Epidermal melanocyte (primary cell): Measurements from ENCODE around the gene HJURP.
A peak's percentile ranks its signal among the peaks of the same experiment; 100 is the strongest.
"Not testable (repeated sequence)": the region's sequence is repeated elsewhere in the genome, so short reads cannot be mapped to it uniquely, and the experiment has no call there.

ENCODE experiments used
- DNase-seq: peaks from one replicate; pipeline ENCODE4 v3.0.0; 2011; ENCODE audit warnings: low spot score; ENCODE audit not compliant: insufficient read length

HJURP gene, protein sequence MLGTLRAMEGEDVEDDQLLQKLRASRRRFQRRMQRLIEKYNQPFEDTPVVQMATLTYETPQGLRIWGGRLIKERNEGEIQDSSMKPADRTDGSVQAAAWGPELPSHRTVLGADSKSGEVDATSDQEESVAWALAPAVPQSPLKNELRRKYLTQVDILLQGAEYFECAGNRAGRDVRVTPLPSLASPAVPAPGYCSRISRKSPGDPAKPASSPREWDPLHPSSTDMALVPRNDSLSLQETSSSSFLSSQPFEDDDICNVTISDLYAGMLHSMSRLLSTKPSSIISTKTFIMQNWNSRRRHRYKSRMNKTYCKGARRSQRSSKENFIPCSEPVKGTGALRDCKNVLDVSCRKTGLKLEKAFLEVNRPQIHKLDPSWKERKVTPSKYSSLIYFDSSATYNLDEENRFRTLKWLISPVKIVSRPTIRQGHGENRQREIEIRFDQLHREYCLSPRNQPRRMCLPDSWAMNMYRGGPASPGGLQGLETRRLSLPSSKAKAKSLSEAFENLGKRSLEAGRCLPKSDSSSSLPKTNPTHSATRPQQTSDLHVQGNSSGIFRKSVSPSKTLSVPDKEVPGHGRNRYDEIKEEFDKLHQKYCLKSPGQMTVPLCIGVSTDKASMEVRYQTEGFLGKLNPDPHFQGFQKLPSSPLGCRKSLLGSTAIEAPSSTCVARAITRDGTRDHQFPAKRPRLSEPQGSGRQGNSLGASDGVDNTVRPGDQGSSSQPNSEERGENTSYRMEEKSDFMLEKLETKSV

DNA sequence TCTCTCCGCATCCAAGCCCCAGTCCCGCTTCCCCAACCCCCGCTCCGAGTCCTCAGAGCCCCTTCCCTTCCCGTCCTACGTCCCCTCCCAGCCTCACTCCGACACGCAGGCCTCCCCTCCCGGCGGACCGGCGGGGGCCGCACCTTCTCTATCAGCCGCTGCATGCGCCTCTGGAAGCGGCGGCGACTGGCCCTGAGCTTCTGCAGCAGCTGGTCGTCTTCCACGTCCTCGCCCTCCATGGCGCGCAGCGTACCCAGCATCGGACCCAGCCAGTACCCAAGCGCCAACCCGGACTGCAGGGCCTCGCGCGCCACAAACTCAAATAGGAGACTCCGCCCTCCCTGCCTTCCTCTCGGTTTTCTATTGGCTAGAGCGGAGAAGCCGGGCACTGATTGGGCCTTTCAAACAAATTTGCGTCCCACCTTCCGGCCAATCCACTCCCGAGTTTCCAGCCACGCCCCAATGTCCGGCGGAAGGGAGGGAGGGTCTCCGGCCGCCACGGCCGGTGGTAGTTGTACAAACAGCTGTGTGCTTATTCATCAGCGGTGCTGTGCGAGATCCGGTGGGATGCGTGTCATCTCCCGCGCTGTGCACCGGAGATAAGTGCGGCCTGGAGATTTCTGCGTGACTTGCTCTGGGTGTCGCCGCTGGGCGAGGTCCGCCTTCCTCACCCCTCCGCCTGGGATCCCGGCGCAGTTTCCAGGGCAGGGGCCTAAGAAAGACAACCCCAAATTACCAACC lies at the start of gene HJURP:
HJURP (minus strand) TSS at position 295 of the 741 bp plus-strand sequence; CDS start at position 260, 35 bp downstream.
- peak; percentile 99 for DNase-seq

DNA sequence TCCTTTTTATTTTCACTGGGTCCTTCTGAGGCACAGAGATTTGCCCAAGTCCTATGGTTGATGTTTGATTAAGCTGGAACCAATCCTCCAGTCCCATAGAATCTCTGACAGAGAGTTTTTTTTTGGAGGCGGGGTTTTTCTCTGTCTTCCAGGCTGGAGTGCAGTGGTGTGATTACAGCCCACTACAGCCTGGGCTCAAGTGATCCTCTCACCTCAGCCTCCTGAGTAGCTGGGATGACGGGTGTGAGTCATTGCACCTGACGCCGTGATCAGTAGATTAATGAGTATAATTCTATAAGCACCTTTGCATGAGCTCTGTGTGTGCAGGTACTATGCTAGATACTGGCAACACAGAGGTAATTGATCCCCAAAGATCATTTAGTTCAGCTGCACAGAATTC lies 47.5 kb upstream of the HJURP start:
- DNase-seq, result no peak

GRCh38 chr2:233901367-233901766 lies 47.0 kb upstream of the HJURP start:
- DNase-seq, result no peak

GRCh38 chr2:233896253-233896652 lies 41.9 kb upstream of the HJURP start:
- not testable (repeated sequence) for DNase-seq

- DNase-seq, result no peak
Measured at GRCh38 chr2:233892793-233893192, 38.5 kb upstream of the HJURP start.

- no peak for DNase-seq
Measured at GRCh38 chr2:233882353-233882752, 28.0 kb upstream of the HJURP start.

DNA sequence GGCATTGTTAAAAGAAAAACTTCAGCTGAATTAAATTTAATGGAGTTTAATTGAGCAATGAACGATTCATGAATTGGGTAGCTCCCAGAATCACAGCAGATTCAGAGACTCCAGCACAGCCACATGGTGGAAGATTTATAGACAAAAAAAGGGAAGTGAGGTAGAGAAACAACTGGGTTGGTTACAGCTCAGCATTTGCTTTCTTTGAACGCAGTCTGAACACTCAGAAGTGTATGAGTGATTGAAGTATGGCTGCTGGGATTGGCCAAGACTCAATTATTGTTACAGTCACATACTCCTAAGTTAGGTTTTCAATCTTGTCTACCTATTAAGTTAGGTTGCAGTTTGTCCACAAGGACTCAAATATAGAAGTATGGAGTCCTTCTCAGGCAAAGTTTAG lies 17.8 kb upstream of the HJURP start:
- not testable (repeated sequence) for DNase-seq

GRCh38 chr2:233871432-233871831 lies 17.1 kb upstream of the HJURP start:
- DNase-seq, result no peak

- DNase-seq, result peak; percentile 64
Measured at GRCh38 chr2:233867993-233868532, 13.7 kb upstream of the HJURP start, which contains the start of gene MSL3B. Gene MSL3B, minus strand, starts transcription at chr2:233868386.

GRCh38 chr2:233866479-233866878 lies 12.1 kb upstream of the HJURP start:
- no peak for DNase-seq

DNA sequence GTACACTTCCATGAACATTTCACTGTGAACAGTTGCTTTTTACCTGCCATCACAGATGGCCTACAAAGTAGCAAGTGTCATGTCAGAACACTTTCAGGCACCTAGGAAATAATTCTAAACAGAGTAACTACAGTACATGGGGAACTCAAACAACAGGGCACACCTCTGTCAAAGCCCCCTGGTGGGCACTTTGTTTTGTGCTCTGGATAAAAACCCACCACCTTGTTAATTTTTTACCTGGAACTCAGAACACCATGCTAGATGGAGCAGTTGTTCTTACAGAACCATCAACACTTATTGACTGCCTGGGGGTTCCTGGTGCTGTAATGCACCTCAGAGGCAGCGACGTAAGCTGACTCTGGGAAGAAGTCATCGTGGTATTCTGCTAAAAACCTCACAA lies 11.5 kb upstream of the HJURP start:
- no peak for DNase-seq

- no peak for DNase-seq
Measured at GRCh38 chr2:233862261-233862768, 8.0 kb upstream of the HJURP start.

GRCh38 chr2:233858331-233858730 lies 4.0 kb upstream of the HJURP start:
- DNase-seq, result no peak

DNA sequence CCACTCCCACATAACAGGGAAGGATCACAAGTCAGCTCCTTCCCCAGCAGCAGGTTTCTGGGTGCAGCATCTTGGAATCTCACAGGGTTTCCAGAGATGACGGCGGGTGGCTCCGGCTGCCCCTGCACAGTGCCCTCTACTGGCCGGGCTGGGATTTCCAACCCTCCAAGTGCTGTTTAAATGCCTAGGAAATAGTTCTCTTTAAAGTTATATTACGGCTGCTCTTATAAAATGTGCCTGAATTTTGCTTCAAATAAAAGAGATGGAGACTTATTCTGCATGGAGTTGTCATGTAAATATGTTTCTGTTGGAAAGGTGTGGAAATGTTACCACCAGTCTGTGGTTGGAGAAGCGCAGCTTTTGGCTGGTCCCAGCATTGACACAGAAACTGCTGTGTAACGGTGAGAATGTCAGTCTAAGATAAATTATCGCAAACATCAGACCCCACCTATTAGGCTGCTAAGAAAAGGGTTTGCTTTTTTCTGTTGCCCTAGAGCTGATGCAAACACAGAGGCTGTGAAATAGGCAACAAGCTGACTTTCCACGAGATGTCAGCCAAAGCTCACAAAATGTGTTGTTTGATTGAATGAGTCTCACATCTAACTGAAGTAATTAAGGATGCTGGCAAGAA lies 3.3 kb upstream of the HJURP start:
- DNase-seq, result no peak

DNA sequence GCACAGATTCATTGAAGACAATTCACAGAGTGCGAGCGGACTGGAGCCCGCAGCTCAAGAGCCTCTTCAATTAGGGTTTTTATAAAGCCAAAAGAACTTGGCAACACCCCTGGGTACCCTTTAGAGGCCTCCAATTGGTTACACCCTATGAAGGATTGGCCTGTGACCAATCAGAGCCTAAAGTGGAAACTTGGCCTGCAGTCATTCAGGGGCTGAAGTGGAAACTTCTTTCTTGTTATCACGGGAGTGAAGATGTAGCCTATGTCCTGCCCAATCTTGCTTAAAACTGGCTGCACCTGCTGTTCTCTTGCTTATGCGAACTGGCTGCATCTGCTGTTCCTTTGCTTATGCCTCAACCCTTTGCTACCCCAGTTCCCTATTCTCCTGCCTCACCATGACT lies 1.8 kb upstream of the HJURP start:
- DNase-seq, result no peak

DNA sequence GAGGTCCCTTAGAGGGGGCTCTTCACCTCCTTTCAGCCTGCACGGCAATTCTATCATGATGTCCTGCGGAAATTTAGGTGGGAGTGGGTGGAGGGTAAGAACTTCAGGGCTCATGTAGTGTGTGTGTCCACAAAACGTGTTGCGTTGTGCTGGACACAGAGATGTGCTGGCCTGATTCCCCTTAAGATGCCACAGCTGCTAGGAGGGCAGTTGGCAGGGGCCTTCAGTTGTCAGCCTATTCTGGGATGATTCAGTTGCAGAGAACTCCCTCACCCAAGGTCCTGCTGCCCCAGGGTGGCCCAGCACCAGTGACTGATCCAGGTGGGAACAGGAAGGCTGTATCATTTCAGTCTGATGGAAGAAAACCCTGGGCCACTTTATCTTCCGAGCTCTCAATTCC lies 1.0 kb upstream of the HJURP start:
- no peak for DNase-seq

DNA sequence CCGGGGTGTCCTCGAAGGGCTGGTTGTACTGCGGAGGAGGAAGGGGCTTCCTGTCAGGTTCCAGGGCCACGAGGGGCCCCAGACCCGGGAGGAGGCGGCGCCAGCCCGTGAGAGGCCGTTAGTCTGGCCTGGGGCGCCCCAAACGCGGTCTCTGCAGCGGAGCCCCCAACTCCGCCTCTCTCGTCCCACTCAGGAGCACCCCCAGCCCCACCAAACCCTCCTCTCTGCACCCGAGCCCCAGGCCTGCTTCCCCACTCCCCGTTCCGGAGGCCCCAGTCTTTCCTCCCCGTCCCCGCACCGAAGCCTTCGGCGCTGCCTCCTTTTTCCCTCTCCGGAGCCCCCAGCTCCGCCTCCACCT lies 473 bp downstream of the HJURP start:
- no peak for DNase-seq

- no peak for DNase-seq
Measured at GRCh38 chr2:233853353-233853752, 982 bp downstream of the HJURP start.

DNA sequence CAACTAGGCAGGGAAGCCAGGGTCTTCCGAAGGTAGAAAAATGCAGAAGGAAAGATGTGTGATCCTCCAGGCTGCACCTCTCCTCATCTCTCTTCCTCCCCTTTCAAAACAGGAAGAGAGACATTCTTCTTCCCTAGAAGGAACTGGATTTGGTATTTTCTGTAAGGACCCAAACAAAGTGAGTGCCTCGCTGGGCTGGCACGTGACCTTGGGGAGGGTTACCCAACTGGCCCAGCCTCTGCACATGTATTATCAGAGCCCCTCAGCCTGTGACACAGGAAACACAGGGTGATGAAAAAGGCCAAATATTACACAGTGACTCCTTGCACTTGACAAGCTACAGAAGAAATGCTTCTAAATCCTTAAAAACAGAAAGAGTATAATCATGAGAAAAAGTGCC lies 2.3 kb downstream of the HJURP start:
- no peak for DNase-seq

DNA sequence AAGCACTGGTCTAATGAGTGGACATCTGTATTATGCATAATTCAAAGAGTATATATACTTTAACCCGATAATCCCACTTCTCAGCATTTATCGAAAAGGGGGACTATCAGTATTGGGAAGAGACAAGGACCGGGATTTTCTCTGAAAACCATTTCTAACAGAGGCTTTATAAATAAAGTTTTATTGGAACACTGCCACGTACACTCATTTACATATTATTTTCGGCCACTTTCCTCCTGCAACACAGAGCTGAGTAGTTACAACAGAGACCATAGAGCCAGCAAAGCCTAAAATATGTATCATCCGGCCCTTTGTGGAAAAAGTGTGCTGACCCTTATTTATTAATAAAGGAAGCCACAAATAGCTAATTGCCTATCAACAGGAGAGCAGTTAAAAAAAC lies 3.2 kb downstream of the HJURP start:
- DNase-seq, result no peak

- no peak for DNase-seq
Measured at GRCh38 chr2:233850745-233851144, 3.6 kb downstream of the HJURP start.
